Ectodermal cell (in vitro differentiated cells): Measurements from ENCODE around the gene FGF1. TPM values are rescaled to one million over a fixed set of nuclear protein-coding genes. Genes with fewer than 3 reads are reported as not detected.

Experiments used
- H3K27ac ChIP-seq: 2 replicates; pipeline ENCODE4 v1.7.0; 2013; ENCODE audit warnings: mild to moderate bottlenecking, low read depth, low read length; ENCODE audit not compliant: insufficient read depth, poor library complexity, severe bottlenecking
- H3K27me3 ChIP-seq: 2 replicates; pipeline ENCODE4 v1.7.0; 2013; ENCODE audit warnings: mild to moderate bottlenecking, low read length; ENCODE audit not compliant: insufficient read depth, control insufficient read depth, poor library complexity, severe bottlenecking
- H3K36me3 ChIP-seq: one replicate; pipeline ENCODE4 v1.7.0; 2013; ENCODE audit warnings: low read length; ENCODE audit not compliant: control insufficient read depth, insufficient read depth
- H3K4me1 ChIP-seq: one replicate; pipeline ENCODE4 v1.7.0; 2013; ENCODE audit warnings: low read length; ENCODE audit not compliant: control insufficient read depth, insufficient read depth
- H3K4me3 ChIP-seq: 2 replicates; pipeline ENCODE4 v1.7.0; 2013; ENCODE audit warnings: low read depth, low read length, control low read depth; ENCODE audit not compliant: insufficient read depth
- H3K9me3 ChIP-seq: 2 replicates; pipeline ENCODE4 v1.7.0; 2013; ENCODE audit warnings: mild to moderate bottlenecking, low read length, moderate library complexity; ENCODE audit not compliant: control insufficient read depth
- WGBS, 2 experiments: methylation state at CpG; one replicate each; pipeline ENCODE4 v1.1.7; 2013; ENCODE audit warnings: missing lambda C conversion rate in 2 of 2; 5-methylcytosine and 5-hydroxymethylcytosine counted together
- polyA plus RNA-seq, 4 experiments: library from polyadenylated mRNA; stranded (reverse); fragments of 50-300 nt; gene quantifications; one replicate each; pipeline ENCODE4 v1.2.3, GENCODE V29; 2013

Gene FGF1
- not detected for polyA plus RNA-seq (2013, experiment 1 of 4)
- polyA plus RNA-seq (2013, experiment 2 of 4): 0.07 TPM
- polyA plus RNA-seq (2013, experiment 3 of 4): 0.43 TPM
- polyA plus RNA-seq (2013, experiment 4 of 4): not detected

- no peak within 1 kb of the TSS for H3K4me3 ChIP-seq
- H3K27ac ChIP-seq: peak within 1 kb of the TSS; percentile 32
- H3K36me3 ChIP-seq: no peaks in the 10 kb centered on the region
- H3K27me3 ChIP-seq: no peaks in the 10 kb centered on the region
- WGBS, 2 experiments: 78 to 82% methylated on average over 12 of the region's 12 CpGs
- H3K4me1 ChIP-seq: peaks cover 19% of the 10 kb centered on the region
- no peaks in the 10 kb centered on the region for H3K9me3 ChIP-seq
Measured at GRCh38 chr5:142685418-142686209, at the start of gene FGF1. Gene FGF1 (minus strand): TSS chr5:142686090. CDS start chr5:142614127, 71,963 bp downstream.

GRCh38 chr5:142727735-142728047 is 41.8 kb upstream of the FGF1 start:
- H3K9me3 ChIP-seq: no peaks in the 10 kb centered on the region
- no peaks in the 10 kb centered on the region for H3K36me3 ChIP-seq
- no peaks in the 10 kb centered on the region for H3K27me3 ChIP-seq
- H3K4me1 ChIP-seq: no peaks in the 10 kb centered on the region
- no peak overlapping the region for H3K27ac ChIP-seq
- no peak overlapping the region for H3K4me3 ChIP-seq
- WGBS, 2 experiments: 92 to 93% methylated on average over 2 of the region's 2 CpGs

- WGBS, 2 experiments: 92 to 96% methylated on average over 1 to 2 of the region's 2 CpGs
- Histone ChIP-seq H3K27me3 (no peaks in the 10 kb centered on the region), H3K27ac (no peak overlapping the region)
Measured at GRCh38 chr5:142726188-142726731, 40.4 kb upstream of the FGF1 start.

GRCh38 chr5:142725231-142726187 is 39.6 kb upstream of the FGF1 start:
- Histone ChIP-seq H3K4me3 (no peak overlapping the region), H3K36me3 (no peaks in the 10 kb centered on the region), H3K27ac (no peak overlapping the region), H3K4me1 (no peaks in the 10 kb centered on the region), H3K9me3 (no peaks in the 10 kb centered on the region), H3K27me3 (no peaks in the 10 kb centered on the region)
- 87 to 90% methylated on average over 3 of the region's 4 CpGs for WGBS, 2 experiments

More at GRCh38 chr5:142726188-142726731, 40.4 kb upstream of the FGF1 start:
- Histone ChIP-seq H3K4me3 (no peak overlapping the region), H3K36me3 (no peaks in the 10 kb centered on the region), H3K4me1 (no peaks in the 10 kb centered on the region), H3K9me3 (no peaks in the 10 kb centered on the region)

GRCh38 chr5:142724821-142725220 is 38.9 kb upstream of the FGF1 start:
- H3K4me1 ChIP-seq: no peaks in the 10 kb centered on the region
- H3K9me3 ChIP-seq: no peaks in the 10 kb centered on the region
- no peaks in the 10 kb centered on the region for H3K27me3 ChIP-seq
- 94% methylated on average over 9 of the region's 9 CpGs for WGBS, 2 experiments
- H3K36me3 ChIP-seq: no peaks in the 10 kb centered on the region
- H3K27ac ChIP-seq: no peak overlapping the region
- no peak overlapping the region for H3K4me3 ChIP-seq

- H3K9me3 ChIP-seq: no peaks in the 10 kb centered on the region
- H3K27ac ChIP-seq: no peak overlapping the region
- no peak overlapping the region for H3K4me3 ChIP-seq
- no peaks in the 10 kb centered on the region for H3K36me3 ChIP-seq
- 77 to 78% methylated on average over 4 of the region's 4 CpGs for WGBS, 2 experiments
- no peaks in the 10 kb centered on the region for H3K27me3 ChIP-seq
- H3K4me1 ChIP-seq: no peaks in the 10 kb centered on the region
Measured at GRCh38 chr5:142722896-142723295, 37.0 kb upstream of the FGF1 start.

- WGBS, 2 experiments: 90 to 94% methylated on average over 6 of the region's 6 CpGs
Measured at GRCh38 chr5:142722146-142722545, 36.3 kb upstream of the FGF1 start.

GRCh38 chr5:142720641-142721271 is 34.9 kb upstream of the FGF1 start:
- H3K27ac ChIP-seq: no peak overlapping the region
- no peaks in the 10 kb centered on the region for H3K36me3 ChIP-seq
- WGBS, 2 experiments: 94% methylated on average over 13 of the region's 13 CpGs
- H3K9me3 ChIP-seq: no peaks in the 10 kb centered on the region
- no peak overlapping the region for H3K4me3 ChIP-seq
- no peaks in the 10 kb centered on the region for H3K27me3 ChIP-seq
- no peaks in the 10 kb centered on the region for H3K4me1 ChIP-seq

More at GRCh38 chr5:142722146-142722545, 36.3 kb upstream of the FGF1 start:
- H3K9me3 ChIP-seq: no peaks in the 10 kb centered on the region
- H3K27me3 ChIP-seq: no peaks in the 10 kb centered on the region
- H3K36me3 ChIP-seq: no peaks in the 10 kb centered on the region
- no peak overlapping the region for H3K27ac ChIP-seq
- H3K4me3 ChIP-seq: no peak overlapping the region
- H3K4me1 ChIP-seq: no peaks in the 10 kb centered on the region

- H3K36me3 ChIP-seq: no peaks in the 10 kb centered on the region
- no peak overlapping the region for H3K27ac ChIP-seq
- H3K9me3 ChIP-seq: no peaks in the 10 kb centered on the region
- no peaks in the 10 kb centered on the region for H3K27me3 ChIP-seq
- 94% methylated on average over 8 of the region's 8 CpGs for WGBS, 2 experiments
- no peaks in the 10 kb centered on the region for H3K4me1 ChIP-seq
- H3K4me3 ChIP-seq: no peak overlapping the region
Measured at GRCh38 chr5:142719836-142720370, 34.0 kb upstream of the FGF1 start.
